ENCODE results near the gene SUSD6. TPM values are rescaled to one million over a fixed set of nuclear protein-coding genes. Genes with fewer than 3 reads are reported as not detected.
A peak's percentile ranks its signal among the peaks of the same experiment; 100 is the strongest.

Gene SUSD6
- total and polyA plus RNA-seq, 9 of the 15 experiments (the other 6 are each of a cell fraction or from before 2014, with no cell fraction given) = 2.9 to 20.7 (median 5.6) TPM

DNA sequence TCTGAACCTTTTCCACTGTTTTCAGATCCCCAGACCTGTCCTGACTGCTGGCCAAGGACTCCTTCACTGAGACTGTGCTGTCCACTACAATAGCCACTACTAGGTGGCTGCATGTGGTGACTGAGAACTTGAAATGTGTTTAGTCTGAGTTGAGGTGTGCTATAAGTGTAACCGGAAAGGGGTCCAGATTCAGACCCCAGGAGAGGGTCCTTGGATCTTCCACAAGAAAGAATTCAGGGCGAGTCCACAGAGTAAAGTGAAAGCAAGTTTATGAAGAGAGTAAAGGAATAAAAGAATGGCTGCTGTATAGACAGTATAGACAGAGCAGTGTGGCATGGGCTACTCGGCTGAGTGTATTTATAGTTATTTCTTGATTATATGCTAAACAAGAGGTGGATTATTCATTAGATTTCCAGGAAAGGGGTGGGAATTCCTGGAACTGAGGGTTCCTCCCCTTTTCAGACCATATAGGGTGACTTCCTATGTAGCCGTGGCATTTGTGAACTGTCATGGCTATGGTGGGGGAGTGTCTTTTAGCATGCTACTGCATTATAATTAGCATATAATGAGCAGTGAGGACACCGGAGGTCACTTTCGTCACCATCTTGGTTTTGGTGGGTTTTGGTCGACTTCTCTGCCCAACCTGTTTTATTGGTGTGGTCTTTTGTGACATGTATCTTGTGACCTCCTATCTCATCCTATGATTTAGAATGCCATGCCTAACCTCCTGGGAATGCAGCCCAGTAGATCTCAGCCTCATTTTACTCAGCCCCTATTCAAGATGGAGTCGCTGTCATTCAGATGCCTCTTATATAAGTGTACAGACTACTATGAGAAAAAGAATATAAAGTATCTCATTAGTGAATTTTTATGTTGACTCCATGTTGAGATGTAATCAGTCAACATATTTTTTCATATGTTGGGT, 85.5 kb downstream of the SUSD6 start (continued):
- TF ChIP-seq, protein P1, sequence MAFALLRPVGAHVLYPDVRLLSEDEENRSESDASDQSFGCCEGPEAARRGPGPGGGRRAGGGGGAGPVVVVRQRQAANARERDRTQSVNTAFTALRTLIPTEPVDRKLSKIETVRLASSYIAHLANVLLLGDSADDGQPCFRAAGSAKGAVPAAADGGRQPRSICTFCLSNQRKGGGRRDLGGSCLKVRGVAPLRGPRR (CRISPR knock-in tag; IDR thresholded peaks at IDR 0.05) = peak; percentile 76
- TF ChIP-seq CHCHD3 (CRISPR knock-in tag; IDR thresholded peaks at IDR 0.05) (no peak), ETV5 (CRISPR knock-in tag; IDR thresholded peaks at IDR 0.05; ENCODE audit: low read depth) (no peak), SIN3B (IDR thresholded peaks at IDR 0.05; ENCODE audit: low read depth) (no peak), CTBP1 (IDR thresholded peaks at IDR 0.05; ENCODE audit: borderline replicate concordance) (no peak), CREB1 (IDR thresholded peaks at IDR 0.05) (no peak), CREB1 (CRISPR knock-in tag; IDR thresholded peaks at IDR 0.05) (no peak), OTX1 (CRISPR knock-in tag; IDR thresholded peaks at IDR 0.05) (0 out of 2 replicates have a peak, but pooled peaks have one; percentile 24), POLR2G (IDR thresholded peaks at IDR 0.05; ENCODE audit: low read depth, low read length) (0 out of 2 replicates have a peak, but pooled peaks have one; percentile 35)
- TF ChIP-seq, protein P2, sequence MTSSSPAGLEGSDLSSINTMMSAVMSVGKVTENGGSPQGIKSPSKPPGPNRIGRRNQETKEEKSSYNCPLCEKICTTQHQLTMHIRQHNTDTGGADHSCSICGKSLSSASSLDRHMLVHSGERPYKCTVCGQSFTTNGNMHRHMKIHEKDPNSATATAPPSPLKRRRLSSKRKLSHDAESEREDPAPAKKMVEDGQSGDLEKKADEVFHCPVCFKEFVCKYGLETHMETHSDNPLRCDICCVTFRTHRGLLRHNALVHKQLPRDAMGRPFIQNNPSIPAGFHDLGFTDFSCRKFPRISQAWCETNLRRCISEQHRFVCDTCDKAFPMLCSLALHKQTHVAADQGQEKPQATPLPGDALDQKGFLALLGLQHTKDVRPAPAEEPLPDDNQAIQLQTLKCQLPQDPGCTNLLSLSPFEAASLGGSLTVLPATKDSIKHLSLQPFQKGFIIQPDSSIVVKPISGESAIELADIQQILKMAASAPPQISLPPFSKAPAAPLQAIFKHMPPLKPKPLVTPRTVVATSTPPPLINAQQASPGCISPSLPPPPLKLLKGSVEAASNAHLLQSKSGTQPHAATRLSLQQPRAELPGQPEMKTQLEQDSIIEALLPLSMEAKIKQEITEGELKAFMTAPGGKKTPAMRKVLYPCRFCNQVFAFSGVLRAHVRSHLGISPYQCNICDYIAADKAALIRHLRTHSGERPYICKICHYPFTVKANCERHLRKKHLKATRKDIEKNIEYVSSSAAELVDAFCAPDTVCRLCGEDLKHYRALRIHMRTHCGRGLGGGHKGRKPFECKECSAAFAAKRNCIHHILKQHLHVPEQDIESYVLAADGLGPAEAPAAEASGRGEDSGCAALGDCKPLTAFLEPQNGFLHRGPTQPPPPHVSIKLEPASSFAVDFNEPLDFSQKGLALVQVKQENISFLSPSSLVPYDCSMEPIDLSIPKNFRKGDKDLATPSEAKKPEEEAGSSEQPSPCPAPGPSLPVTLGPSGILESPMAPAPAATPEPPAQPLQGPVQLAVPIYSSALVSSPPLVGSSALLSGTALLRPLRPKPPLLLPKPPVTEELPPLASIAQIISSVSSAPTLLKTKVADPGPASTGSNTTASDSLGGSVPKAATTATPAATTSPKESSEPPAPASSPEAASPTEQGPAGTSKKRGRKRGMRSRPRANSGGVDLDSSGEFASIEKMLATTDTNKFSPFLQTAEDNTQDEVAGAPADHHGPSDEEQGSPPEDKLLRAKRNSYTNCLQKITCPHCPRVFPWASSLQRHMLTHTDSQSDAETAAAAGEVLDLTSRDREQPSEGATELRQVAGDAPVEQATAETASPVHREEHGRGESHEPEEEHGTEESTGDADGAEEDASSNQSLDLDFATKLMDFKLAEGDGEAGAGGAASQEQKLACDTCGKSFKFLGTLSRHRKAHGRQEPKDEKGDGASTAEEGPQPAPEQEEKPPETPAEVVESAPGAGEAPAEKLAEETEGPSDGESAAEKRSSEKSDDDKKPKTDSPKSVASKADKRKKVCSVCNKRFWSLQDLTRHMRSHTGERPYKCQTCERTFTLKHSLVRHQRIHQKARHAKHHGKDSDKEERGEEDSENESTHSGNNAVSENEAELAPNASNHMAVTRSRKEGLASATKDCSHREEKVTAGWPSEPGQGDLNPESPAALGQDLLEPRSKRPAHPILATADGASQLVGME (CRISPR knock-in tag; IDR thresholded peaks at IDR 0.05) = no peak
- TF ChIP-seq, protein P3, sequence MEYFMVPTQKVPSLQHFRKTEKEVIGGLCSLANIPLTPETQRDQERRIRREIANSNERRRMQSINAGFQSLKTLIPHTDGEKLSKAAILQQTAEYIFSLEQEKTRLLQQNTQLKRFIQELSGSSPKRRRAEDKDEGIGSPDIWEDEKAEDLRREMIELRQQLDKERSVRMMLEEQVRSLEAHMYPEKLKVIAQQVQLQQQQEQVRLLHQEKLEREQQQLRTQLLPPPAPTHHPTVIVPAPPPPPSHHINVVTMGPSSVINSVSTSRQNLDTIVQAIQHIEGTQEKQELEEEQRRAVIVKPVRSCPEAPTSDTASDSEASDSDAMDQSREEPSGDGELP (CRISPR knock-in tag; IDR thresholded peaks at IDR 0.05; ENCODE audit: borderline replicate concordance) = no peak
- TF ChIP-seq, protein P4, sequence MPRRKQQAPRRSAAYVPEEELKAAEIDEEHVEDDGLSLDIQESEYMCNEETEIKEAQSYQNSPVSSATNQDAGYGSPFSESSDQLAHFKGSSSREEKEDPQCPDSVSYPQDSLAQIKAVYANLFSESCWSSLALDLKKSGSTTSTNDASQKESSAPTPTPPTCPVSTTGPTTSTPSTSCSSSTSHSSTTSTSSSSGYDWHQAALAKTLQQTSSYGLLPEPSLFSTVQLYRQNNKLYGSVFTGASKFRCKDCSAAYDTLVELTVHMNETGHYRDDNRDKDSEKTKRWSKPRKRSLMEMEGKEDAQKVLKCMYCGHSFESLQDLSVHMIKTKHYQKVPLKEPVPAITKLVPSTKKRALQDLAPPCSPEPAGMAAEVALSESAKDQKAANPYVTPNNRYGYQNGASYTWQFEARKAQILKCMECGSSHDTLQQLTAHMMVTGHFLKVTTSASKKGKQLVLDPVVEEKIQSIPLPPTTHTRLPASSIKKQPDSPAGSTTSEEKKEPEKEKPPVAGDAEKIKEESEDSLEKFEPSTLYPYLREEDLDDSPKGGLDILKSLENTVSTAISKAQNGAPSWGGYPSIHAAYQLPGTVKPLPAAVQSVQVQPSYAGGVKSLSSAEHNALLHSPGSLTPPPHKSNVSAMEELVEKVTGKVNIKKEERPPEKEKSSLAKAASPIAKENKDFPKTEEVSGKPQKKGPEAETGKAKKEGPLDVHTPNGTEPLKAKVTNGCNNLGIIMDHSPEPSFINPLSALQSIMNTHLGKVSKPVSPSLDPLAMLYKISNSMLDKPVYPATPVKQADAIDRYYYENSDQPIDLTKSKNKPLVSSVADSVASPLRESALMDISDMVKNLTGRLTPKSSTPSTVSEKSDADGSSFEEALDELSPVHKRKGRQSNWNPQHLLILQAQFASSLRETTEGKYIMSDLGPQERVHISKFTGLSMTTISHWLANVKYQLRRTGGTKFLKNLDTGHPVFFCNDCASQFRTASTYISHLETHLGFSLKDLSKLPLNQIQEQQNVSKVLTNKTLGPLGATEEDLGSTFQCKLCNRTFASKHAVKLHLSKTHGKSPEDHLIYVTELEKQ (CRISPR knock-in tag; IDR thresholded peaks at IDR 0.05) = no peak
- TF ChIP-seq, protein P5, sequence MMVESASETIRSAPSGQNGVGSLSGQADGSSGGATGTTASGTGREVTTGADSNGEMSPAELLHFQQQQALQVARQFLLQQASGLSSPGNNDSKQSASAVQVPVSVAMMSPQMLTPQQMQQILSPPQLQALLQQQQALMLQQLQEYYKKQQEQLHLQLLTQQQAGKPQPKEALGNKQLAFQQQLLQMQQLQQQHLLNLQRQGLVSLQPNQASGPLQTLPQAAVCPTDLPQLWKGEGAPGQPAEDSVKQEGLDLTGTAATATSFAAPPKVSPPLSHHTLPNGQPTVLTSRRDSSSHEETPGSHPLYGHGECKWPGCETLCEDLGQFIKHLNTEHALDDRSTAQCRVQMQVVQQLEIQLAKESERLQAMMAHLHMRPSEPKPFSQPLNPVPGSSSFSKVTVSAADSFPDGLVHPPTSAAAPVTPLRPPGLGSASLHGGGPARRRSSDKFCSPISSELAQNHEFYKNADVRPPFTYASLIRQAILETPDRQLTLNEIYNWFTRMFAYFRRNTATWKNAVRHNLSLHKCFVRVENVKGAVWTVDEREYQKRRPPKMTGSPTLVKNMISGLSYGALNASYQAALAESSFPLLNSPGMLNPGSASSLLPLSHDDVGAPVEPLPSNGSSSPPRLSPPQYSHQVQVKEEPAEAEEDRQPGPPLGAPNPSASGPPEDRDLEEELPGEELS (CRISPR knock-in tag; IDR thresholded peaks at IDR 0.05; ENCODE audit: borderline replicate concordance) = no peak
